ENCODE data around the gene RPL22L1.

The RPL22L1 gene

DNA sequence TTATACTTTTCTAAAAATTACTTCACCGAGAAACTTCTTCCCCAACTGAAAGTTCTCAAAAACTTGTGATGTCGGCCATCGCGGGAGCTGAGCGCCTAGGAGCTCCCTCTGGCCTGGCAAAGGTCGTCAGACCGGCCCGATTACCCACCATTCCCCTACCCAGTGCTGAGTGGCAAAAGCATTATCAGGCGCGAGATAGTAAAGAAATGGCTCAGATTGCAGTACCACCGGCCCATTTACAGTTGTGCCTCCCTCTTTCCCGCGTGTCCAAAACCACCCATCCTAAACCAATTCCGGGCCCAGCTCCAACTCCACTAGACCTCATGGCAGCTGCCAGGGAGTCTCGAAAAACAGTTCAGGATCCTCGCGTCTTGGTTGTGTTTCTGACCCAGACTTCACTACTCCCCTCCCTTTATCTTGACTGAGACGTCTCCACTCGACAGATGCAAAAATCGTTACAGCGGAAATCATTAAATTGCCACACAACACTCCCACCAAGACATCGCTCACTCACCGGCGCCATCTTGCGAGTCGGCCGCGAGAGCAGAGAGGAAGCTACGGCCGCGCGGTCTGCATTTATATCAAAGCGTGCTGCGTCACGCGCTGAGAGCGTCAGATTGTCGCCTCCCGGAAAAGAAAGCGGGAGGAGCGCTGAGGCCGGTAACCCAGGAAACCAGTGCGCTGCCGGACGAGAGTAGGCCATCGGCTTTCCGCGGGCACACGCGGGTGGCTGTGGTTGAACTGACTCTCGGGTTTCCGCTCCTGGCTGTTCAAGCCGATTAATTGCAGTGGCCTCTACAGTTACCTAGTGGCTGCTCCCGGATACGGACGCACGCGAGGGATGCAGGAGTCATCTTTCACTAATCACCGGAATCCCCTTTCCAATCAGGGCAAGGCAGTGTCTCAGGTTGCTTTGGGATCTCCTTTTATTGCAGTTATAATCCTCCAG, at the start of gene RPL22L1:
RPL22L1 (minus strand) TSS at position 551 of the 949 bp plus-strand sequence; CDS start at position 523, 28 bp downstream.
- TF ChIP-seq, protein P1, sequence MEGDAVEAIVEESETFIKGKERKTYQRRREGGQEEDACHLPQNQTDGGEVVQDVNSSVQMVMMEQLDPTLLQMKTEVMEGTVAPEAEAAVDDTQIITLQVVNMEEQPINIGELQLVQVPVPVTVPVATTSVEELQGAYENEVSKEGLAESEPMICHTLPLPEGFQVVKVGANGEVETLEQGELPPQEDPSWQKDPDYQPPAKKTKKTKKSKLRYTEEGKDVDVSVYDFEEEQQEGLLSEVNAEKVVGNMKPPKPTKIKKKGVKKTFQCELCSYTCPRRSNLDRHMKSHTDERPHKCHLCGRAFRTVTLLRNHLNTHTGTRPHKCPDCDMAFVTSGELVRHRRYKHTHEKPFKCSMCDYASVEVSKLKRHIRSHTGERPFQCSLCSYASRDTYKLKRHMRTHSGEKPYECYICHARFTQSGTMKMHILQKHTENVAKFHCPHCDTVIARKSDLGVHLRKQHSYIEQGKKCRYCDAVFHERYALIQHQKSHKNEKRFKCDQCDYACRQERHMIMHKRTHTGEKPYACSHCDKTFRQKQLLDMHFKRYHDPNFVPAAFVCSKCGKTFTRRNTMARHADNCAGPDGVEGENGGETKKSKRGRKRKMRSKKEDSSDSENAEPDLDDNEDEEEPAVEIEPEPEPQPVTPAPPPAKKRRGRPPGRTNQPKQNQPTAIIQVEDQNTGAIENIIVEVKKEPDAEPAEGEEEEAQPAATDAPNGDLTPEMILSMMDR (conservative IDR thresholded peaks at IDR 0.05), result no peak
- H3K27ac ChIP-seq, result peak within 1 kb of the TSS; percentile 95

GRCh38 chr3:170918715-170919114, 48.7 kb upstream of the RPL22L1 start:
- H3K27ac ChIP-seq, result no peak overlapping the region
- TF ChIP-seq, protein P1 (conservative IDR thresholded peaks at IDR 0.05), result no peak

GRCh38 chr3:170914690-170915089, 44.7 kb upstream of the RPL22L1 start:
- TF ChIP-seq, protein P1 (conservative IDR thresholded peaks at IDR 0.05), result no peak
- no peak overlapping the region for H3K27ac ChIP-seq

GRCh38 chr3:170914212-170914611, 44.2 kb upstream of the RPL22L1 start:
- TF ChIP-seq, protein P1 (conservative IDR thresholded peaks at IDR 0.05), result no peak
- no peak overlapping the region for H3K27ac ChIP-seq

DNA sequence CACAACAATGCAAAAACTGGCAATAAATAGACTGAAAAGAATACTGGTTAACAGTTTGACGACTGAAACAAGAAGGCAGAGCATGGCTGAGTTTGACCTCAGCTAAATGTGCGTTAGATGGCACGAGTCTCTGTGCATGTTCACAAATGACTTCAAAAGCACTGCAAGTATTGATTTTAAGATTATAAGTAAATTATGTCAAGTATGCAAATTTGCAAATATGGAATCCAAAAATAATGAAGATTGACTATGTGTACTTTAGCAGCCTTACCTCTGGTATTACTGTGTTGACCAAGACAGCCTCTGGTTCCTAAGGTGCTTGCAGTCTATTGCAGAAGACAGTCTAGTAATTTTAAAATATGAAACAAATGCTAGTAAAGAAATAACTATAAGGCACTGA, 41.1 kb upstream of the RPL22L1 start:
- TF ChIP-seq, protein P1 (conservative IDR thresholded peaks at IDR 0.05), result no peak
- H3K27ac ChIP-seq, result no peak overlapping the region

DNA sequence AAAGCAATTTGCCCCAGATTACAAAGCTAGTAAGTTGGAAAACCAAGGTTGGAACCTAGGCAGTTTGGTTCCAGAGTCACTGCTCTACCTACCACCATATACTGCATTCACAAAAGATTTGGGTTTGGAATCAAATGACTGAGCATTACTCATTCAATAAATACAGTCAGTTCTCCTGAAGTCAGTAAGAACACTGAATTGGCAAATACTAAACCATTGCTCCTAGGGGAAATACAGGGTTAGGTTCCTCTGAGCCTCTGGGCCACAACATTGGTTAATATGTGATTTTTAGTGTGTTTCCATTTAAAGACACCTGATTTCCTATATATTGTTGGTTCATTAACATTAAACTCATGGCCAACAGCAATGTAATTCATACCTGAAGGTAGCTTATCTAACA, 40.5 kb upstream of the RPL22L1 start:
- TF ChIP-seq, protein P1 (conservative IDR thresholded peaks at IDR 0.05), result no peak
- H3K27ac ChIP-seq, result no peak overlapping the region

- TF ChIP-seq, protein P1 (conservative IDR thresholded peaks at IDR 0.05), result no peak
These were observed 39.3 kb upstream of the RPL22L1 start for GRCh38 chr3:170909129-170909903.

More at GRCh38 chr3:170909129-170909903, 39.3 kb upstream of the RPL22L1 start:
- H3K27ac ChIP-seq, result no peak overlapping the region

Measured in VCaP (cell line).